CD1c-positive myeloid dendritic cell (primary cell): ENCODE measurements around the gene ATP13A2.

Experiments
- DNase-seq: peaks from one replicate; pipeline ENCODE4 v3.0.0-alpha.2; 2016; ENCODE audit errors: extremely low spot score

ATP13A2 gene

DNA sequence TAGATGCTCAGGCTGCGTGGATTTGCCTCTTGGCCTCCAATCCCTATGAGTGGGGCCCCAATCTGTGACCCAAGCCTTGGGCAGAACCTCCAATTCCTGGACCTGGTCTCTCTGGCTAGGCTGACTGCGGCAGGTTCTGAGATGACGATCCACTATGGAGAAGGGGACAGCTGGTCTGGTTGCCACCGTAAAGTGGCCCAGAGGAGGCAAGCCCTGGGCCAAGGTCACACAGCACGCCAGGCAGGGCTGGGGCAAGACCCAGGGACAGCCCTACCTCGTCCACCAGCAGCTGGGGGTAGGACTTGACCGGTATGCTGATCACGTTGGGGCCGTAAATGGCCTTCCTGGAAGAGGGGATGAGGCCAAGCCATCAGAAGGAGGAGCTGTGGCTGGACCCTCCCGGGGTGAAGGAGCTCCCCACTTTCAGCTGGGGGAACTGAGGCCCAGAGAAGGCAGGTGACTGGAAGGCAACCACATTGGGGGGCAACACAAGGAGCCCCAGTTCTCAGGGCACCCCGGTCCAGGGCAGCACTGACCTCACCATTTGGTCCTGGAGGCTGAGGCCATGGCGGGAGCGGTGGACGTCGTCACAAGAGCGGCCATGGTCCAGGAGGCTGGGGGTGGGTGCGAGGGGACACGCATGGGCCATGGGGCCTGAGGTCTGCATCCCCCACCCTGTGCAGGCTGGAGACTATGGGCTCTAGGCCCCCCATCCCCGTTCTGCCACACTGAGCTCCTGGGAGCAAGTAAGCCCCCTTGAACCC is 9.8 kb downstream of the ATP13A2 start:
- DNase-seq, result no peak

DNA sequence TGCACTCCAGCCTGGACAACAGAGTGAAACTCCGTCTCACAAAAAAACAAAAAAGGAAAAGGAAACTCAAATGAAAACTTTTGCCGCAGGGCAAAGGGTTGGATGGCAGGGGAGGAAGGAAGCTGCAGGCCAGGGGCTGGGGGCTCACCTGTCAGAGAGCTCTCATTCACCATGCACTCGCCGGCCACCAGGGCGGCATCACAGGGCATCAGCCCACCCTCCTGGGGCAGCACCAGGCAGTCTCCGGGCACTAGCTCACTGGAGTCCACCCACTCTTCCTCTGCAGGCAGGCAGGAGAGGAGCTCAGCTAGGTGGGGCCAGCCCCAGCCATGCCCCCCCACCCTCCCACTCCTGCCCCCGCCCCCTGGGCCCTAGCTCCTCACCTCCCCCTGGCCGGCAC is 11.9 kb downstream of the ATP13A2 start:
- no peak for DNase-seq

DNA sequence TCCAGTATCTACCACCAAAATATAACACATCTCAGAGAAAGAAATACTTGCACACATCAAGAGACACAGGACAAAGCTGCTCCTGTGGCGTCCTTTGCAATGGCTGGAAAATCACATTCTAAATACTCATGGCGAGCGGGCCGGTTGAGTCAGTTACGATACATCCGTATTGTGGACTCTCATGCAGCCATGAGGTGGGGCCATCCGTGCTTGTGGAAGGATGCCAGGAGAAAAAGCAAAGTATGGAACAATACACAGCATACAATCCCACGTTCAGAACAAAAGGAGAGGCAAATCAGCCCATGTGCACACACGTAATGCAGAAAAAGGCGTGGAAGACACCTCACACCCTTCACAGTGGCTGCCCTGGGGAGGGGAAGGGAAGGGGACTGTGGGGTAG is 13.1 kb downstream of the ATP13A2 start:
- no peak for DNase-seq

DNA sequence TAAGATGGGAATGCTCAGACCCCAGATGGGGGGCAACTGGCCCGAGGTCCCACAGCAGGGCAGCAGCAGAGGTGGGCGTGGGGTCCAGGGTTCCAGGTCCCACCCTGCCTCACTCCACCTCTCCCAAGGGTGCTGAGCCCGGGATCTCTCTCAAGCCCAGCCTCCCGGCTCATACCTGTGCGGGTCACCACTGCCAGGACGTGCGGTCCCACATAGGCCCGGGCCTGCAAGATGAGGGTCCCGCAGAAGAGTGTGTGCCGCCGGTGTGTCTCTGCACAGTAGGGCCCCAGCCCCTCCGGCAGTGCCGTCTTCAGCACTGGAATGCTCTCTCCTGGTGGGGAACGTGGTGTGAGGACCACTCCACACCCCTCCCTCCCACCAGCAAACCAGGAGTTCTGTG is 14.9 kb downstream of the ATP13A2 start:
- DNase-seq, result no peak

DNA sequence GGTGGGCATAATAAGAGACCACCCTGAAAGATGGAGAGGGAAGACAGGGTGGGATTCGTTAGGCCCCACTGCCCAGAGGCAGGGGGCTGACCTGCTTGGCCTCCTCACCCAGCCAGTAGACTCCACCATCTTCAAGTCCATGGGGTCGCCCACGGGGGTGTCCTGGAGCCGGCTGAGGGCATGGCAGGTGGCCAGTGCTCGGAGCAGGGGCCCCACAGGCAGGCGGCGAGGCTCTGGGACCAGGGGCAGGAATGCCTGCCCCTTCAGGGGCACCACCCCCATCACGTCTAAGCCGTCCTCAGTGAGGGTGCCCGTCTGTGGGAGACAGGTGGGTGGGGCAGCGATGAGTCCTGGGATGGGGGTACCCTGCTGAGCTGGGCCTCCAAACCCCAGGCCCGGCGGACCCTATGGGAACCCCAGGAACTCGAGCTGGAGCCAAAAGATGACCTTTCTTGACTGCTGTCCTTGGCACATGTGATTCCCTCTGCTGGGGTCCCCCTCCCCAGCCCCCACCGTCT is 18.1 kb downstream of the ATP13A2 start:
- DNase-seq, result no peak

DNA sequence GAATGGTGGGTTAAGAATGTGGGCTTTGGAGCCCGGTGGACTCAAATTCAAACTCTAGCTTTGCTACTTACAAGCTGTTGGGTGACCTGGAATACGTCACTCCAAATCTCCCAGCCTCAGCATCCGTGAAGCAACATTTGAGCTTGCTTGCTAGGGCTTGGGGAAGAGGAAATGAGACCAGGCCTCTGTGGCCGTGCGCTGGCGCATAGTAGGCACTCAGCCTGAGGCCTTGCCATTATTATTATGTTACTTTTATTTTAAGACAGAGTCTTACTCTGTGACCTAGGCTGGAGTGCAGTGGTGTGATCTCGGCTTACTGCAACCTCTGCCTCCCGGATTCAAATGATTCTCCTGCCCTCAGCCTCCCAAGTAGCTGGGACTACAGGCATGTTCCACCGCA is 19.1 kb downstream of the ATP13A2 start:
- no peak for DNase-seq

DNA sequence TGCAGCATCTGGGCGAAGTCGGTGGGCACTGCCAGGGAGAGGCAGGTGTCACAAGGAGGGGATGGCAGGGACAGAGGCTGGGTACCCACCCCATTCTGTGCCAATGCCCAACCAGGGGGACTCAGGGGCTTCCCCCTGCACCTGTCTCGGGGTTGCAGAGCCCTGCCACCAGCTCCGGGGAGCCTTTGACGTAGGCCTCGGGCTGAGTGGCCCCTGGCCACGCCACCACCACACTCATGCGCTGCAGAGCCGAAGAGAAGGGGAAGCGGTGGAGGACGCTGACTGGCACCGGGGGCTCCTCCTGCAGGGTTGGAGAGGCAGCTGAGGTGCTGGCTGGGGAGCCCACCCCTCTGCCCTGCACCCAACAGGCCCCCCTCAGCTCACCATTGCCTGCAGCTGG is 19.6 kb downstream of the ATP13A2 start:
- DNase-seq, result no peak

DNA sequence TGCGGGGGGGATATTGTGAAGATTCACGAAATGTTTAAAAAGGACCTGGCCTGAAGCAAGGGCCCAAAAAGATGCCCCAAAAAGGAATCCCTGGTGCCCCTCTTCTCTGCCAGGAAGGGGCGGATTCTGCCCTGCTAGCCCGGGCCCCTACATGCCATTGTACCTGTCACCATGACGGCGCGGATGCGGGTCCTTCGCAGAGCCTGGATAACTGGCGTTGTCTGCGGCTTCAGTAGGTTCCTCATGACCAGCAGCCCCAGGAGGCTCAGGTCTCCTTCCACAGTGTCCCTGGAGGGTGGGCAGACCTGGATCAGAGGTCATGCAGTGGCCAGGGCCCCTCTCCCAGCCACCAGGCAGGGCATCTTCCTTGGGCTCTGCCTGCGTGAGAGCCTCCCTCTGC is 20.2 kb downstream of the ATP13A2 start:
- no peak for DNase-seq

DNA sequence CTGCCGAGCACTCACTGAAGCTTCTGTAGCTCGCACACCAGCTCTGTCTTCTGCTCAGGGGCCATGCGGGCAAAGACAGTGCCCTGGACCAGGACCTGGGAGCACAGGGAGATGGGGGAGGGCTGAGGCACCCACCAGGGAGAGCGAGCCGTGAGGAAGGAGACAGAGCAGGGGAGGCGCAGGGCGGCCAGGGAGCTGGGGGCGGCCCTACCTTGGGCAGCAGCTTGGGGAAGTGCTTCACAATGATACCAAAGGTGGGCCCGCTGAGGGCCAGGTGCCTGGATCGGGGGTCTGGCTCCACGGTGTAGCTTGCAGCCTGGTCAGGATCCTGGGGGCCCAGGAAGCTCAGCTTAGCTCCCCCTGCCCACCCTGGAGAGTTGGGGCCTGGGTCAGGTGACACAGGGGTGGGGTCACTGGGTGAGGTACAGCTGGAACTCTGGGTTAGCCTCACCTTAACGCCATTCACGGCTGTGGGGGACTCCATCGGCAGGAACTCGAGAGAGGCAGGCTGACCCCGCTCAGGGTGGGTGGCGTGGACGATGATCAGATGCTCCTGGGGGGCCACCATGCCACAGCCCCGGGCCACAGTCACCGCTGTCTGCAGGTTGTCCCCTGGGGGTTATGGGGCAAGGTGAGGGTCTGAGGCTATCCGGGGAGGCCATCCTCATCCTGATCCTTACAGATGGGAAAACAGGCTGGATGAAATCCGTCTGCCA is 21.9 kb downstream of the ATP13A2 start:
- DNase-seq, result no peak

DNA sequence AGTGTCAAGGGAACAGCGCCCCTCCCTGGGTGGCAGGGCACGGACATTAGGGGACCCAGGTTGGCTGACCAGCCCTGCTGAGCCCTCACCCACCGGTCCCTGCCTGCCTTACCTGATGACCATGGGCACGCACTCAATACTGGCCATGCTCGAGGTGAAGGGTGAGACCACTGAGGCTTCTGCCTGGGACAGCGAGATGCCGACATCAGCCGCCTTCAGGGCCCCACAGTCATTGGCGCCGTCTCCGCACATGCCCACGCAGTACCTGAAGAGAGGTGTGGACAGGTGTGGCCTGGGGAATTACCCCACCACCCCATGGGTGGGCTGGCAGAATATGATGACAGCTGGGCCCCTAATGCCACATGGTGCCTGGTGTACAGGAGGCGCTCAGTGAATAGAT is 23.5 kb downstream of the ATP13A2 start:
- DNase-seq, result no peak

DNA sequence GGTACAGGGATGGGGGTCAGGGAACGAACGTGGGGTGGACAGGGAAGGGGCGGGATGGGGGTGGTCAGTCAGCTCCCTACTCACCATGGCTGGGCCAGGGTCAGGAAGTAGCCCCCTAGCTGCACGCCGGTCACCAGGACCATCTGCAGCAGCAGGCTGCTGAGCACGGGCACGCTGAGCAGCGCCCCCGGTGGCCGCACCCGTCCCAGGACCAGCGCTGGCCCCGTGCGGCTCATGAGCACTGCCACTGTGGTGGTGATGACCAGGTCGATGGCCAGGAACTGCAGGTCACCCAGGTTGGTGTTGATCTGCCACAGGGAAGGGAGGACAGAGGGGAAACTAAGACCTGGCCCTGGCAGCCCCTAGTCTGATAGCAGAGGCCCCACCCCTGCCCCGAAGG is 24.8 kb downstream of the ATP13A2 start:
- no peak for DNase-seq

DNA sequence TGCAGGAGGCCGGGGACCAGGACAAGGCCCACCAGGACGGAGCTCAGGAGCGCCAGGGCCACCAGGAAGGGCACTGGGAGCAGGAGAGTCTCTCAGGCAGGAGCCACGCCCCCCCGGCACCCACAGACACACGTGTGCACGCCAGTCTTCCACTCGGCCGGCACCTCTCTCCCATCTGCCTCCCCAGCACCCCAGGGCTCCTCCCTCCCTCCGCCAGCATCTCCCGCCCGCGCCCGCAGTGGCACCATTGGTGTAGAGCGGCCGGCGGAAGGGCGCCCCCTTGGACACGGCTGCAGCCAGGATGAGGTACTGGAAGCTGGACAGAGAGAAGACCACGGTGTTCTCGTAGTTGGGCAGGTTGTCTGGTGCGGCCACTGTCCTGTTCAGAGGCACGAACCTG is 25.2 kb downstream of the ATP13A2 start:
- no peak for DNase-seq

DNA sequence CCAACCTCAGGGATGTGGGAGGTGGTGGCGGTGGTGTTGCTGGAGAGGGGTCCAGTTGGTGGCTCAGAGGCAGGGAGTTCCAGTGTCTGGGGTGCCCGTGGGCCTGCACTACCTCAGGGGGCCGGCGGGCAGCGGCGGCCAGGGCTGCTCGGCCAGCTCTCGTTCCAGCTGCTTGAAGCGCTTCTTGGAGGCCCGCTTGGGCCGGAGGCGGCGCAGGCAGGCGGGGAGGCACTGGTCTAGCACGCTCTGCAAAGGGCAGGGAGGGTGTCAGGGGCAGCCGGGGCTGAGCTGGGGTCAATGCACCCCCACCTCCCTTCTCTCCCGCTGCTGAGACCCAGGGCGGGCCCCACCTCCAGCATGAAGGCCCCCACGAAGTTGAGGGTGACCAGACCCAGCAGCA is 25.6 kb downstream of the ATP13A2 start:
- DNase-seq, result no peak

DNA sequence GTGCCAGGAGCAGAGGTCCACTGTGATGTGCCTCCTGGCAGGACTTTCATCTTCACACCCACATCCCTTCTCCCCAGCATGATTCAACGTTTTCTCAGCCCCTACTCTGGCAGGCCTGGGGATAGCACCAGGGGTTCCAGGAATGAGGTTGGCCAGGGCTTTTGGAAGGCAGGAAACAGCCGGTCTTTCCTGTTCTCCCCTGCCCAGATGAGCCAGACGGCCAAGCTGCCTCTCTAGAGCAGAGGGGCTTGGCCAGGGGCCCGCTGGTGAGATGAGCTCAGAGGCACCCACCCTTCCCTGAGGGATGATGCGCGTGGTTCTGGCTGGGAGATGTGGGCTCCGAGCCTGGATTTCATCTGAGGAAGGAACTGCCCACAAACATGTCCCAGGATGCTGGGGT is 27.0 kb downstream of the ATP13A2 start:
- no peak for DNase-seq

DNA sequence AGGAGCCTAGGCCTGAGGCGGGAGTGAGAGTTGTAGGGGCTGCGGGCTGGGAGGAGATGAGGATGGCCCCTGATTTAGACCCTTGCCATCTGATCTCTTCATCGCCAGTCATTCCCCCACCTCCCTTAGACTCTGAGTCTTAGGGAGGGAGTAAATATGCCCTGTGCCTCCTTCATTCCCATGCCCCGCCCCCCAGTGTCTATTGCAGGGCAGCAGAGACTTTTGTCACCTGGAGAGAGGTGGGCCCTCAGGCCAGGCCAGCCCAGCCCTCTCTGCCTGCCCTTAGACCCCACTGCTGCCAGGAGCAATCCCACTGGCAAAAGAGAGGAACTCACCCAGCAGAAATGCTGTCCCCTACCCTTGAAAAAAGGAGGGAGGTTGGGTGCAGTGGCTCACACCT is 28.1 kb downstream of the ATP13A2 start:
- no peak for DNase-seq

DNA sequence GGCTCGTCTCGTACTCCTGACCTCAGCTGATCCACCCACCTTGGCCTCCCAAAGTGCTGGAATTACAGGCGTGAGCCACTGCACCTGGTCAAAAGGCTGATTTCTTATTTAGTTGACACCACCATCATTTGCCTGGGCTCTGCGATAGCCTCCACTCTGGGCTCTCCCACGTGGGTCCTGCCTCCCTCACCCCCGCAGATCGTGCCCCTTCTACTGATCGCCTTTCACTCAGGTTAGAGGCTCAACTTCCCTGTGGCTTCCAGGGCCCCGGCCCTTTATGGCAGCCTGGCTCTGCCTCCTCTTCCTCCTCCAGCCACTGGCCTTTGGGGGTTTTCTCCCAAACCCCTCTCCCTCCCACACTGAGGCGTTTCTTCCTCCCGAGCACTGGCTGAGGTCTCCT is 28.8 kb downstream of the ATP13A2 start:
- no peak for DNase-seq

DNA sequence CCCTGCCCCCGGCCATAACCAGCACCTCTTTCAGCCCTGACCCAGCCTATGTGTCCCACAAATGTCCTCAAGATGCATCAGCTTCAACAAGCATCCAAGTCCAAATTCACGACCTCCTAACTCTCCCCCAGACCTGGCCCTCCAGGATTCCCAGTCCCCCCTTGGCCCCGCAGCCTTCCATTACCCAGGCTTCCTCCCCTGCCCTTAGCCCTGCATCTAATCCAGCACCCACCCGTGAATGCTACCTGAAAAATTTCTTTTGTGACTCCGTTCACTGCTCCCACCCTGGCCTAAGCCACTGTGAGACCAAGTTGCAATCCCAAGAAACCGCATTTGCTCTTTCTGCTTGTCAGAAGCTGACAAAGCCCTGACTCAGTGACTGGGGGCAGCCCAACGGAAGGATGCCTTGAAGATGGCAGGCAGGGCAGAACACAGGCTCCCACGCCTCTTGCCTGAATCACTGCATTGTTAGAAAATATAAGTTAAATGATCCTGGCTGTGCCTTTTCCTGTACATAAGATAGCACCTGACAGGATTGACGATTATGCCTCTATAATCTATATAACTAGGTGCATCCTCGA is 30.4 kb downstream of the ATP13A2 start:
- no peak for DNase-seq

DNA sequence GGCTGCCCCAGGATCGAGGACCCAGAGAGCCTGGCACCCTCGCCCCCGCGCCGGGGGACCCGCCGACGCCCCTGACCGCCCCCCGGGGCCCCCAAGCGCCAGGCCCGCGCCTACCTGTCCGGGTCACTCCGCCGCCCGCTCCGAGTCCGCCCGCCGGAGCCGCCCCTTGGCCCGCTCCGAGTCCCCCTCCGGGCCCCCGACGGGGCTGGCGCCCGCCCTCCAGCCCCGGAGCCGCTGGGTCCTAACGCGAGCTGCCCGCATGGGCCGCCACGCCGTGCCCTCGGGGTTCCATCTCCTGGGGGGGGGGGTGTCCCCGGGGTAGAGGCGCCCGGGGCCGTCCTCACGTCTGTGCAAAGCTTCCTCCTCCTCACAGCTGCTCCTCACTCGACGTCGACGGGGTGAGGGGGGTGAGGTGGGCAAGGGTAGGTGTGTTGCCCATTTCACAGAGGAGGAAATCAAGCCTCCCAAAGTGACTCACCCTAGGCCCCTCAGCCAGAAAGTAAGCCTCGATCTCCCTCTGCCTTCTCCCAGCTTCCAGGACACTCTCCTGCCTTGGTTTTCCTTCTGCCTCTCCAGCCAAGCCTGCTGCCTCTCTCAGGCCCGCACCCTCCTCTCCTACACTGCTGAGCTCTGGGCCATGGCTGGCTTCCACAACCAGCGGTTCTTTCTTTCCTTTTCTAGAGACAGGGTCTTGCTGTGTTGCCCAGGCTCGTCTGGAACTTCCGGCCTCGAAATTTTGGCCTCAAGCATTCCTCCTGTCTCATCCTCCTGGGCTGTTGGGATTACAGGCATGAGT is 31.1 kb downstream of the ATP13A2 start, which contains the start of gene MFAP2:
MFAP2 (minus strand) TSS at position 148 of the 796 bp plus-strand sequence. CDS start 2,347 bp downstream, outside the sequence.
- DNase-seq, result no peak

DNA sequence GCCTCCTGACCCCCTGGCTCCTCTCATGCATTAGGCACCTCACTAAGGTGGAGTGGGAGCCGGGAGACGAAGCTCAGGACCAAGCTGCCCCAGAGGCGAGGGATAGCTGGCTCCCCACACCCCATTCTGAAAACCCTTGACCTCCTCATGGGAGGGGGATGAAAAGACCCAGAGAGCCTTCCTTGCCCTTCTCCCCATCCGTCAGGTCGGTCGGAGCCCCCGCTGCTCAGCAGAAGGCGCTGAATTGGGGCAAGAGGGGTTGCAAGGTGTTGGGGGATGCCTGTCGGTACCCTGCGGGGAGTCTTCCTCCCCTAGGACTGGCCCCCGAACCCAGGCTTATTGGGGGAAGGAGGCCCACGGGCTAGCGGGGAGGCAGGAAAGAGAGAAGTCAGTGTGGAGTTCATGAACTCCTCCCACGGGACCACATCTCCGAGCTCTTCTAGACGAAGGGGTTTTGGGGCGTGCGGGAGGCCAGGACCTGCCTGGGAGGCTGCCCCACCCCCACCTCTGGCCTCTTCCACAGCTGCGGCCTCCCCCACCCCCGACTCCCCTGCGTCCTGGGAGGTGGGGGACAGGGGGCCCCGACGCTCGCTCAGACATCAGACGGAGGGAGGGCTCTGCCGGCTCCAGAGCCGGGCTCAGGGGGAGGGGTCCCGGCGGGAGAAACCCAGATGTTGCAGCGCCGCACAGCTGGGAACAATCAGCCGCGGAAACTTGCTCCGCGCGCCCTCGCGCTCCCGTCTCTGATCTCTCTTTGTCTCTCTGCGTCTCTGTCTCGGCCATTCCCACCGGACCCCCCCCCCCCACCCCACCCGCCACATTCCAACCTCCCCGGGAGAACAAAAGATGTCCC is 32.0 kb downstream of the ATP13A2 start:
- DNase-seq, result no peak

DNA sequence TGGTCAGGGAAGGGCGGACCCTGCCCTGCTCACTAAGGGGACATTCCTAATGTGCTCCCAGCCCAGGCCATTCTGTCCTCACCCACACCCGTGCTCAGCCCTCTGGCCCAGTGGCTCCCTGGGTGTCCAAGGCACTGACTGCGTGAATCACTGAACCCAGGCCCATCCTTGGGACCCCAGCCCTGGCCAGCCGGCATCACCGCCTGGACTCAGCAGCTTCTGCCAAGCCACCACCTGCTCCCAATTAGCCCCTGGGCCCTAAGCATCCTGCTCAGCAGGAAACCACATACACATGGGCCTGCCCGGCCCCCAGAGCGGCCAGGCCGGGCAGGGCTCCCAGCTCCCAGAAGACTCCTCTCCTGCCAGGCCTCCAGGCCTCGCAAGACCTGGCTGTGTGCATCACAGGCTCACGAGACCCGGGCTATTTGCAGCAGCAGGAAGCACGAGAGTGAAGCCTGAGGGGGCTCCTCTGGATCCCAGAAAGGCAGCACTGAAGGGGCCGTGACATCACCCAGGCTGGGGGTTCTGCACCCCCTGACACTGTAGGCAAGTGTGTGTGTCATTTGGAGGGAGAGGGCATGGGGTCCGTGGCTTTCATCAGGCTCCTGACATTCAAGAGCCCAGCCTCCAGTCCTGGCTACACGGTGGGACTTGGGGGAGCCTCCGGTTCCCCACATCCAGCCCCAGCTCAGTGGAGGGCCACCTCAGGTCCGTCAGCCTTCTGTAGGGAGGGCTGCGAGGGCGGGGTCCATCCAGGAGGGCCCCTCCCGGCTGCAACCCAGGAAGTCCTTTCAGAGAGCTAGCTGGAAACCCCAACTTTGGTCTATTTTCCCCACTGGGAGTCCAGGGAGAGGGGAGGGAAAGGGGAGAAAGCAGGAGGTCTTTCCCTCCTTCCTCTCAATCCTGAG is 32.9 kb downstream of the ATP13A2 start:
- DNase-seq, result no peak
